ENCODE measurements around the gene KNOP1. TPM values are rescaled to one million over a fixed set of nuclear protein-coding genes. Genes with fewer than 3 reads are reported as not detected.

Gene KNOP1
- total and polyA plus RNA-seq, 2 donors from 2014 or later: 10.2 to 17.9 TPM

GRCh38 chr16:19705843-19706242, 12.2 kb downstream of the KNOP1 start:
- no peak overlapping the region for H3K4me3 ChIP-seq (ENCODE audit: low read length in 3 of 3)
- H3K27me3 ChIP-seq (ENCODE audit: control insufficient read depth, insufficient read depth, low read length): no peaks in the 10 kb centered on the region
- FAIRE-seq (no peak), DNase-seq (peak in 1 of 5 donors; percentile 18)
- no peaks in the 10 kb centered on the region for H3K9me3 ChIP-seq (ENCODE audit: control insufficient read depth in 2 of 3, insufficient read depth in 1 of 3, low read length in 3 of 3)
- intact Hi-C loops (cut with DNase I): no loop called here
- no peak overlapping the region for H3K27ac ChIP-seq (ENCODE audit: low read depth in 2 of 2, low read length in 2 of 2)
- TF ChIP-seq CTCF (IDR thresholded peaks at IDR 0.05; ENCODE audit: borderline replicate concordance, extremely low read depth, insufficient read depth): no peak
- no peaks in the 10 kb centered on the region for H3K4me1 ChIP-seq (ENCODE audit: control insufficient read depth in 2 of 3, insufficient read depth in 2 of 3, low read depth in 1 of 3, low read length in 3 of 3)
- H3K36me3 ChIP-seq (ENCODE audit: control insufficient read depth in 2 of 3, insufficient read depth in 3 of 3, low read length in 3 of 3): peaks cover 0 to 34% (median 7%) of the 10 kb centered on the region in 3 donors
- no peak overlapping the region for H3K9ac ChIP-seq (ENCODE audit: low read length in 3 of 3)

- H3K36me3 ChIP-seq (ENCODE audit: control insufficient read depth in 2 of 3, insufficient read depth in 3 of 3, low read length in 3 of 3): peaks cover 0 to 33% (median 7%) of the 10 kb centered on the region in 3 donors
- DNase-seq (peak in 1 of 5 donors; percentile 39), FAIRE-seq (no peak)
- no peak overlapping the region for H3K9ac ChIP-seq (ENCODE audit: low read length in 3 of 3)
- no peaks in the 10 kb centered on the region for H3K27me3 ChIP-seq (ENCODE audit: control insufficient read depth, insufficient read depth, low read length)
- TF ChIP-seq CTCF (IDR thresholded peaks at IDR 0.05; ENCODE audit: borderline replicate concordance, extremely low read depth, insufficient read depth): no peak
- no peaks in the 10 kb centered on the region for H3K9me3 ChIP-seq (ENCODE audit: control insufficient read depth in 2 of 3, insufficient read depth in 1 of 3, low read length in 3 of 3)
- H3K4me1 ChIP-seq (ENCODE audit: control insufficient read depth in 2 of 3, insufficient read depth in 2 of 3, low read depth in 1 of 3, low read length in 3 of 3): no peaks in the 10 kb centered on the region
- no peak overlapping the region for H3K4me3 ChIP-seq (ENCODE audit: low read length in 3 of 3)
- intact Hi-C loops (cut with DNase I): no loop called here
- peak overlapping the region; percentile 75 to 79 for H3K27ac ChIP-seq (ENCODE audit: low read depth in 2 of 2, low read length in 2 of 2)
Measured at GRCh38 chr16:19705146-19705501, 12.9 kb downstream of the KNOP1 start.

- intact Hi-C loops (cut with DNase I): no loop called here
- Histone ChIP-seq H3K36me3 (ENCODE audit: control insufficient read depth in 2 of 3, insufficient read depth in 3 of 3, low read length in 3 of 3) (peaks cover 0 to 31% (median 7%) of the 10 kb centered on the region in 3 donors), H3K4me3 (ENCODE audit: low read length in 3 of 3) (no peak overlapping the region), H3K4me1 (ENCODE audit: control insufficient read depth in 2 of 3, insufficient read depth in 2 of 3, low read depth in 1 of 3, low read length in 3 of 3) (no peaks in the 10 kb centered on the region), H3K27ac (ENCODE audit: low read depth in 2 of 2, low read length in 2 of 2) (peak overlapping the region; percentile 75 to 79), H3K9ac (ENCODE audit: low read length in 3 of 3) (no peak overlapping the region), H3K27me3 (ENCODE audit: control insufficient read depth, insufficient read depth, low read length) (no peaks in the 10 kb centered on the region), H3K9me3 (ENCODE audit: control insufficient read depth in 2 of 3, insufficient read depth in 1 of 3, low read length in 3 of 3) (no peaks in the 10 kb centered on the region)
- FAIRE-seq (no peak), DNase-seq (peak in 1 of 5 donors; percentile 62)
- TF ChIP-seq CTCF (IDR thresholded peaks at IDR 0.05; ENCODE audit: borderline replicate concordance, extremely low read depth, insufficient read depth): no peak
Measured at GRCh38 chr16:19704321-19705145, 13.5 kb downstream of the KNOP1 start.
